ENCODE results near the gene RIMS4. TPM values are rescaled to one million over a fixed set of nuclear protein-coding genes. Genes with fewer than 3 reads are reported as not detected.

The RIMS4 gene
- total and polyA plus RNA-seq, 10 of the 15 experiments (the other 5 are each of a cell fraction or from before 2014, with no cell fraction given), result under 0.01 to 0.07 (median 0.05) TPM; not detected in 5

DNA sequence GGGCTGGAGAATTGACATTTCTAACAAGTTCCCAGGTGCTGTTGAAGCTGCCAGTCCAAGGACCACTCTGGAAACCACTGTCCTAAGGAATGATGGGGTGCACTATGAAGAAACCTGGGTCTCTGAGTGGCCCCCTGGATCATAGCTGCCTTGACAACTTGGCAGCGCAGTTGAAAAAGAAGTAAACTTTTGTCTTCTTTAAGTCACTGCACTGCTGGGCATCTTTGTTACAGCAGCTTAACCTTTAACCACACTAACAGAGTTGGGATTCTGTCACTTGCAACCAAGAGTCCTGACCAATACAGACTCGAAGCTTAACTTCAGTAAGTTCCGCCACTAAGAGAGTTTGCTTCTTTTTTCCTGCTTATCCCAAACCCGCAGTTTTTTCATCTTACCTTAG lies 73.2 kb downstream of the RIMS4 start:
- H3K27ac ChIP-seq (ENCODE audit: control insufficient read depth, insufficient read depth), result no peak overlapping the region
- in situ Hi-C loops (cut with MboI), result no loop called here
- no peaks in the 10 kb centered on the region for H3K79me2 ChIP-seq (ENCODE audit: control insufficient read depth, insufficient read depth, low read length)
- no peak overlapping the region for H3K4me3 ChIP-seq
- H2AFZ ChIP-seq (ENCODE audit: control insufficient read depth, low read depth, low read length), result no peak overlapping the region; the same call in 1 of the 2 replicates
- no peak overlapping the region for H3K9ac ChIP-seq (ENCODE audit: control insufficient read depth, insufficient read depth, low read length)
- no peaks in the 10 kb centered on the region for H3K36me3 ChIP-seq (ENCODE audit: control insufficient read depth in 2 of 2, insufficient read depth in 2 of 2, low read length in 1 of 2)
- RAD21 ChIA-PET (ENCODE audit: unreplicated experiment), result no interaction called here
- DNase-seq (ENCODE audit: low read depth, low spot score) (no peak), FAIRE-seq (no peak), ATAC-seq (no peak)
- WGBS (ENCODE audit: insufficient coverage, insufficient replicate concordance, low lambda C conversion rate, missing lambda C conversion rate), result 81% methylated on average over 4 of the region's 4 CpGs
- SMC1A ChIA-PET (ENCODE audit: uncharacterized antibody, unreplicated experiment), result interaction anchor here (1.2 kb wide), 1 partner anchor 52 kb away, joined by 3 read pairs; no protein-coding TSS in a partner anchor
- CTCF ChIA-PET, result interaction anchor here (1.1 to 3.0 kb wide), 2 partner anchors 52 to 88 kb away, joined by 3 to 10 read pairs; no protein-coding TSS in a partner anchor
- no peaks in the 10 kb centered on the region for H3K27me3 ChIP-seq (replicated peaks in 1 of 2; ENCODE audit: control insufficient read depth in 2 of 2, insufficient read depth in 2 of 2, low read length in 1 of 2)
- intact Hi-C loops (cut with micrococcal nuclease; ENCODE audit: unreplicated experiment), result no loop called here
- POLR2A ChIA-PET, result no interaction called here
- H4K20me1 ChIP-seq (ENCODE audit: control insufficient read depth, insufficient read depth), result no peaks in the 10 kb centered on the region
- peaks cover 6% of the 10 kb centered on the region; the same call in 2 of the 3 replicates for H3K9me3 ChIP-seq (replicated peaks; ENCODE audit: control insufficient read depth, insufficient read depth, low read length)
- peaks cover 7% of the 10 kb centered on the region for H3K4me1 ChIP-seq (ENCODE audit: control insufficient read depth, insufficient read depth, low read length)
- no peak for TF ChIP-seq ZBED1 (IDR thresholded peaks at IDR 0.05; ENCODE audit: borderline replicate concordance)
- TF ChIP-seq POLR2AphosphoS5 (IDR thresholded peaks at IDR 0.05; ENCODE audit: low read length), result no peak
- no peak for TF ChIP-seq JUNB (IDR thresholded peaks at IDR 0.05)
- no peak for TF ChIP-seq NR2F1 (conservative IDR thresholded peaks at IDR 0.05)
- TF ChIP-seq, protein P1, sequence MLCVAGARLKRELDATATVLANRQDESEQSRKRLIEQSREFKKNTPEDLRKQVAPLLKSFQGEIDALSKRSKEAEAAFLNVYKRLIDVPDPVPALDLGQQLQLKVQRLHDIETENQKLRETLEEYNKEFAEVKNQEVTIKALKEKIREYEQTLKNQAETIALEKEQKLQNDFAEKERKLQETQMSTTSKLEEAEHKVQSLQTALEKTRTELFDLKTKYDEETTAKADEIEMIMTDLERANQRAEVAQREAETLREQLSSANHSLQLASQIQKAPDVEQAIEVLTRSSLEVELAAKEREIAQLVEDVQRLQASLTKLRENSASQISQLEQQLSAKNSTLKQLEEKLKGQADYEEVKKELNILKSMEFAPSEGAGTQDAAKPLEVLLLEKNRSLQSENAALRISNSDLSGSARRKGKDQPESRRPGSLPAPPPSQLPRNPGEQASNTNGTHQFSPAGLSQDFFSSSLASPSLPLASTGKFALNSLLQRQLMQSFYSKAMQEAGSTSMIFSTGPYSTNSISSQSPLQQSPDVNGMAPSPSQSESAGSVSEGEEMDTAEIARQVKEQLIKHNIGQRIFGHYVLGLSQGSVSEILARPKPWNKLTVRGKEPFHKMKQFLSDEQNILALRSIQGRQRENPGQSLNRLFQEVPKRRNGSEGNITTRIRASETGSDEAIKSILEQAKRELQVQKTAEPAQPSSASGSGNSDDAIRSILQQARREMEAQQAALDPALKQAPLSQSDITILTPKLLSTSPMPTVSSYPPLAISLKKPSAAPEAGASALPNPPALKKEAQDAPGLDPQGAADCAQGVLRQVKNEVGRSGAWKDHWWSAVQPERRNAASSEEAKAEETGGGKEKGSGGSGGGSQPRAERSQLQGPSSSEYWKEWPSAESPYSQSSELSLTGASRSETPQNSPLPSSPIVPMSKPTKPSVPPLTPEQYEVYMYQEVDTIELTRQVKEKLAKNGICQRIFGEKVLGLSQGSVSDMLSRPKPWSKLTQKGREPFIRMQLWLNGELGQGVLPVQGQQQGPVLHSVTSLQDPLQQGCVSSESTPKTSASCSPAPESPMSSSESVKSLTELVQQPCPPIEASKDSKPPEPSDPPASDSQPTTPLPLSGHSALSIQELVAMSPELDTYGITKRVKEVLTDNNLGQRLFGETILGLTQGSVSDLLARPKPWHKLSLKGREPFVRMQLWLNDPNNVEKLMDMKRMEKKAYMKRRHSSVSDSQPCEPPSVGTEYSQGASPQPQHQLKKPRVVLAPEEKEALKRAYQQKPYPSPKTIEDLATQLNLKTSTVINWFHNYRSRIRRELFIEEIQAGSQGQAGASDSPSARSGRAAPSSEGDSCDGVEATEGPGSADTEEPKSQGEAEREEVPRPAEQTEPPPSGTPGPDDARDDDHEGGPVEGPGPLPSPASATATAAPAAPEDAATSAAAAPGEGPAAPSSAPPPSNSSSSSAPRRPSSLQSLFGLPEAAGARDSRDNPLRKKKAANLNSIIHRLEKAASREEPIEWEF (IDR thresholded peaks at IDR 0.05; ENCODE audit: insufficient replicate concordance, low read depth, low read length), result no peak
- TF ChIP-seq ZNF207 (IDR thresholded peaks at IDR 0.05; ENCODE audit: borderline replicate concordance), result no peak
- TF ChIP-seq EGR1 (IDR thresholded peaks at IDR 0.05; ENCODE audit: borderline replicate concordance in 1 of 2, low read depth in 2 of 2, low read length in 2 of 2), result no peak
- no peak for TF ChIP-seq KAT2A (conservative IDR thresholded peaks at IDR 0.05; ENCODE audit: control insufficient read depth, low read depth, low read length)
- TF ChIP-seq ZNF24 (IDR thresholded peaks at IDR 0.05), result no peak
- TF ChIP-seq NFYB (IDR thresholded peaks at IDR 0.05; ENCODE audit: insufficient read depth, low read depth, low read length), result no peak
- no peak for TF ChIP-seq HDAC2 (IDR thresholded peaks at IDR 0.05)
- no peak overlapping the region for H3K4me2 ChIP-seq (ENCODE audit: control insufficient read depth, insufficient read depth)
- no TSS peak for BruUV-seq (replicated peaks)
